K562 (cell line): Measurements from ENCODE around the gene C10orf143. TPM values are rescaled to one million over a fixed set of nuclear protein-coding genes. Genes with fewer than 3 reads are reported as not detected.

ENCODE experiments used
- ATAC-seq: fragments of 200-7000 bp; cut with Tn5 transposase; 3 replicates; pipeline ENCODE4 v1.9.1; 2020; ENCODE audit warnings: moderate library complexity
- BruUV-seq: library from RNA; stranded (reverse); fragments of 400-500 nt; replicated peaks from 2 replicates; lab custom pipeline; 2021; lab: Mats Ljungman, UMichigan
- CTCF ChIA-PET: fragments of 300-600 bp; formaldehyde crosslinking; extraction: SDS; loops from one replicate; lab custom pipeline; 2021; ENCODE audit warnings: low intra/inter-chr PET ratio; lab: Yijun Ruan, JAX
- POLR2A ChIA-PET: fragments of 300-600, 350-650 bp; sonication (Branson Sonifier 250); formaldehyde crosslinking; extraction: SDS; loops from one replicate; lab custom pipeline; 2021; ENCODE audit warnings: antibody characterized with exemption, inconsistent platforms; lab: Yijun Ruan, JAX
- DNase-seq, 4 experiments: peaks; one replicate each; pipeline versions ENCODE4 v3.0.0 to v3.0.0-alpha.2; 2011 to 2018; ENCODE audit warnings: low spot score in 3 of 4, mixed read lengths in 3 of 4; ENCODE audit errors: extremely low read depth in 1 of 4
- FAIRE-seq: peaks from 2 replicates; lab custom pipeline; 2011; peaks lifted over from hg19 to GRCh38; lab: Jason Lieb, UNC
- H2AFZ ChIP-seq: 2 replicates; pipeline ENCODE4 v1.6.0; 2011; ENCODE audit warnings: low read depth, low read length, control low read depth, inconsistent platforms
- H3K27ac ChIP-seq: fragments of 200-600 bp; 3 replicates; pipeline ENCODE4 v1.8.0; 2011; ENCODE audit warnings: low read depth, mild to moderate bottlenecking, control low read depth, inconsistent platforms, low read length, moderate library complexity, mixed read lengths; ENCODE audit errors: extremely low read depth
- H3K27me3 ChIP-seq, 2 experiments: fragments of 300-600 bp in 1 of 2; 2 replicates in 1 of 2; 3 replicates in 1 of 2; pipeline versions ENCODE4 v1.6.0 to v1.8.0; 2011; ENCODE audit warnings: inconsistent platforms in 2 of 2, low read length in 2 of 2, mild to moderate bottlenecking in 1 of 2, mixed read lengths in 1 of 2, moderate library complexity in 1 of 2; ENCODE audit not compliant: control insufficient read depth in 2 of 2, insufficient read depth in 2 of 2
- H3K36me3 ChIP-seq: fragments of 300-600 bp; 3 replicates; pipeline ENCODE4 v1.8.0; 2011; ENCODE audit warnings: mild to moderate bottlenecking, low read length, inconsistent platforms; ENCODE audit not compliant: control insufficient read depth, insufficient read depth
- H3K4me1 ChIP-seq, 2 experiments: fragments of 200-600 bp in 1 of 2; replicated peaks in 1 of 2; 2 replicates in 1 of 2; 3 replicates in 1 of 2; pipeline versions ENCODE4 v1.5.1 to v1.8.0; 2011; ENCODE audit warnings: inconsistent platforms in 2 of 2, low read length in 2 of 2, mild to moderate bottlenecking in 1 of 2, mixed read lengths in 1 of 2, moderate library complexity in 1 of 2; ENCODE audit not compliant: control insufficient read depth in 2 of 2, insufficient read depth in 2 of 2
- H3K4me2 ChIP-seq: 2 replicates; pipeline ENCODE4 v1.6.1; 2011; ENCODE audit warnings: low read length, control low read depth, inconsistent platforms, mixed read lengths; ENCODE audit not compliant: insufficient read depth
- H3K4me3 ChIP-seq: fragments of 200-600 bp; sonication (generic), shearing (Covaris generic); 2 replicates; pipeline ENCODE4 v1.5.1; 2016; ENCODE audit warnings: control low read depth, inconsistent platforms
- H3K79me2 ChIP-seq: fragments of 200-600 bp; 3 replicates; pipeline ENCODE4 v1.8.0; 2011; ENCODE audit warnings: low read length, inconsistent platforms; ENCODE audit not compliant: control insufficient read depth, insufficient read depth
- H3K9ac ChIP-seq, 2 experiments: 2 replicates each; pipeline versions ENCODE4 v1.6.0 to v1.6.1; 2011; ENCODE audit warnings: low read depth in 2 of 2, low read length in 2 of 2, control low read depth in 1 of 2, inconsistent platforms in 1 of 2, mild to moderate bottlenecking in 1 of 2, mixed read lengths in 1 of 2; ENCODE audit not compliant: insufficient read depth in 1 of 2
- H3K9me1 ChIP-seq: one replicate; pipeline ENCODE4 v1.6.0; 2011; ENCODE audit warnings: inconsistent platforms, mild to moderate bottlenecking, low read length, moderate library complexity; ENCODE audit not compliant: control insufficient read depth, insufficient read depth
- H3K9me3 ChIP-seq: replicated peaks from 2 replicates; pipeline ENCODE4 v1.5.1; 2011; ENCODE audit warnings: low read depth, low read length, inconsistent platforms; ENCODE audit not compliant: control insufficient read depth, insufficient read depth
- H4K20me1 ChIP-seq: replicated peaks from 2 replicates; pipeline ENCODE4 v1.6.1; 2011; ENCODE audit warnings: low read length, inconsistent platforms, mixed read lengths; ENCODE audit not compliant: control insufficient read depth, insufficient read depth
- CCAR2 ChIP-seq: fragments of 200-400 bp; formaldehyde crosslinking; IDR thresholded peaks from 2 replicates; pipeline ENCODE4 v1.6.1; 2017; ENCODE audit warnings: mild to moderate bottlenecking, low read depth, low read length
- CREM ChIP-seq: IDR thresholded peaks from 2 replicates; pipeline ENCODE4 v1.6.1; 2014; ENCODE audit warnings: antibody characterized with exemption, low read depth
- MCM5 ChIP-seq: fragments of 450-650 bp; IDR thresholded peaks from 2 replicates; pipeline ENCODE4 v1.6.1; 2016; ENCODE audit warnings: low read depth
- MNT ChIP-seq, 2 experiments: fragments of 450-650 bp; conservative IDR thresholded peaks; 2 replicates each; pipeline ENCODE4 v1.6.1; 2017; ENCODE audit warnings: mild to moderate bottlenecking in 2 of 2, moderate library complexity in 2 of 2
- NEUROD1 ChIP-seq: fragments of 150-350 bp; IDR thresholded peaks from 2 replicates; pipeline ENCODE4 v1.6.1; 2014; ENCODE audit warnings: borderline replicate concordance, low read length, low read depth; ENCODE audit not compliant: partially characterized antibody
- NFIC ChIP-seq: fragments of 450-650 bp; IDR thresholded peaks from 2 replicates; pipeline ENCODE4 v1.6.1; 2017; ENCODE audit warnings: mild to moderate bottlenecking, inconsistent platforms
- NR4A1 ChIP-seq, 2 experiments: fragments of 250-450 bp in 1 of 2; fragments of 450-650 bp in 1 of 2; sonication (Bioruptor Pico) in 1 of 2; IDR thresholded peaks; 2 replicates each; pipeline versions ENCODE4 v1.4.0 to v1.6.1; 2016 to 2020; ENCODE audit warnings: mild to moderate bottlenecking in 2 of 2, missing compliant biosample characterization in 1 of 2, missing genetic modification characterization in 1 of 2, moderate library complexity in 1 of 2
- PKNOX1 ChIP-seq: fragments of 450-650 bp; IDR thresholded peaks from 2 replicates; pipeline ENCODE4 v1.6.1; 2016
- RUNX1 ChIP-seq: sonication (generic); IDR thresholded peaks from 2 replicates; pipeline ENCODE4 v1.6.1; 2016; ENCODE audit warnings: antibody characterized with exemption, low read depth
- SAFB2 ChIP-seq: fragments of 200-400 bp; formaldehyde crosslinking; IDR thresholded peaks from 2 replicates; pipeline ENCODE4 v1.6.1; 2018; ENCODE audit warnings: borderline replicate concordance, low read length, low read depth, moderate library complexity; ENCODE audit not compliant: severe bottlenecking
- SIN3B ChIP-seq: fragments of 450-650 bp; IDR thresholded peaks from 2 replicates; pipeline ENCODE4 v1.6.1; 2017; ENCODE audit warnings: low read depth, mild to moderate bottlenecking, moderate library complexity
- SNIP1 ChIP-seq: fragments of 450-650 bp; IDR thresholded peaks from 2 replicates; pipeline ENCODE4 v1.7.1; 2017; ENCODE audit warnings: low read depth, mild to moderate bottlenecking
- ZNF354B ChIP-seq: fragments of 250-450 bp; sonication (Bioruptor Pico); IDR thresholded peaks from 2 replicates; pipeline ENCODE4 v1.4.0; 2020
- ZNF785 ChIP-seq: fragments of 250-450 bp; sonication (Bioruptor Pico); IDR thresholded peaks from 2 replicates; pipeline ENCODE4 v1.4.0; 2020; ENCODE audit warnings: mild to moderate bottlenecking
- WGBS: fragments of 100-300 bp; shearing (Covaris generic); methylation state at CpG from one replicate; pipeline ENCODE4 v1.1.6; 2016; ENCODE audit warnings: low coverage, mixed read lengths; ENCODE audit not compliant: insufficient coverage; ENCODE audit errors: missing lambda C conversion rate; 5-methylcytosine and 5-hydroxymethylcytosine counted together
- in situ Hi-C: fragments of 300-500 bp; cut with MboI; formaldehyde crosslinking; loops from 4 replicates; pipeline ENCODE4 v1.15.0; 2018; ENCODE audit warnings: inconsistent platforms, mixed read lengths
- intact Hi-C: fragments of 100-400 bp; cut with micrococcal nuclease; formaldehyde crosslinking; loops from 2 replicates; pipeline ENCODE4 v1.14.2; 2022
- polyA plus RNA-seq, 8 experiments: library from polyadenylated mRNA; depleted of rRNA in 4 of 8; stranded (reverse) in 5 of 8; unstranded in 3 of 8; fragments of >200 nt; fragmentation: Nextera tagmentation in 2 of 8; fragmentation: Illumina TruSeq in 1 of 8; extraction: Ambion mirVana in 2 of 8; extraction: Trizol in 1 of 8; gene quantifications; 2 replicates each; pipeline versions ENCODE4 v1.2.1 to v1.2.3, GENCODE V29; 2011 to 2014; ENCODE audit warnings: inconsistent platforms in 1 of 8, missing spikeins in 1 of 8
- total RNA-seq, 7 experiments: library from RNA; depleted of rRNA in 6 of 7; stranded (reverse); fragments of >200 nt in 6 of 7; fragmentation: Illumina TruSeq in 2 of 7; extraction: Trizol in 2 of 7; gene quantifications; 2 replicates each; pipeline versions ENCODE4 v1.2.1 to v1.2.3, GENCODE V29; 2011 to 2021; ENCODE audit warnings: low replicate concordance in 1 of 7

C10orf143 gene
- total and polyA plus RNA-seq, 9 of the 15 experiments (the other 6 are each of a cell fraction or from before 2014, with no cell fraction given) = 0.07 to 0.42 (median 0.25) TPM; not detected in 2

GRCh38 chr10:130105724-130106123, 4.9 kb downstream of the C10orf143 start:
- in situ Hi-C loops = loop anchor here (25.0 kb wide), 1 partner anchor 1518 kb away; no protein-coding TSS in a partner anchor
- intact Hi-C loops = loop anchor here (10.0 kb wide), 1 partner anchor 69 kb away; no protein-coding TSS in a partner anchor
- H3K79me2 ChIP-seq = peaks cover 13% of the 10 kb centered on the region; the same call in 2 of the 3 replicates
- H3K4me1 ChIP-seq = peaks cover 6 to 18% of the 10 kb centered on the region in 2 experiments; a peak in 3 of 5 replicates
- no peaks in the 10 kb centered on the region for H3K27me3 ChIP-seq
- ChIA-PET POLR2A (no interaction called here), CTCF (no interaction called here)
- H3K4me2 ChIP-seq = no peak overlapping the region
- 85% methylated on average over 6 of the region's 24 CpGs for WGBS
- no peak overlapping the region for H3K9ac ChIP-seq
- H4K20me1 ChIP-seq = no peaks in the 10 kb centered on the region
- peaks cover 4% of the 10 kb centered on the region for H3K9me1 ChIP-seq
- no peak for TF ChIP-seq NR4A1 (CRISPR knock-in tag; IDR thresholded peaks at IDR 0.05)
- no peak for TF ChIP-seq NR4A1 (tag; IDR thresholded peaks at IDR 0.05)
- no peak for TF ChIP-seq RUNX1
- no peak for TF ChIP-seq ZNF785
- no peak for TF ChIP-seq SNIP1
- TF ChIP-seq NEUROD1 = no peak
- TF ChIP-seq CREM = no peak
- H3K36me3 ChIP-seq = no peaks in the 10 kb centered on the region
- H2AFZ ChIP-seq = no peak overlapping the region
- no peak overlapping the region for H3K27ac ChIP-seq
- no TSS peak for BruUV-seq
- DNase-seq (no peak), ATAC-seq (no peak), FAIRE-seq (no peak)
- no peak overlapping the region for H3K4me3 ChIP-seq
- H3K9me3 ChIP-seq = no peaks in the 10 kb centered on the region

DNA sequence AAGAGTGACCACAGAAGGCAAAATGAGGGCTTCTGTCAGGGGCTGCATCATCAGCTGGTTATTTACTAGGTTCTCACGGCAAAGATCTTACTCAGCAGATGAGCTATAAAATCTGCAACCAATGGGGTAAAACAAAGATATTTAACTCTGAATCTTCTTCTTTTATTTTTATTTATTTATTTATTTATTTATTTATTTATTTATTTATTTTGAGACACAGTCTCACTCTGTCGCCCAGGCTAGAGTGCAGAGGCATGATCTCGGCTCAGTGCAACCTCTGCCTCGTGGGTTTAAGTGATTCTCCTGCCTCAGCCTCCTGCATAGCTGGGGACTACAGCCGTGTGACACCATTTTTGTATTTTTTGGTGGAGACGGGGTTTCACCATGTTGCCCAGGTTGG, 11.3 kb downstream of the C10orf143 start:
- H2AFZ ChIP-seq = no peak overlapping the region
- FAIRE-seq (no peak), DNase-seq (no peak), ATAC-seq (no peak)
- no TSS peak for BruUV-seq
- 8% methylated on average over 5 of the region's 6 CpGs for WGBS
- POLR2A ChIA-PET = interaction anchor here (0.8 kb wide), 1 partner anchor 11 kb away, joined by 3 read pairs; no protein-coding TSS in a partner anchor
- H3K9me1 ChIP-seq = no peaks in the 10 kb centered on the region
- no peak overlapping the region for H3K27ac ChIP-seq
- no peak overlapping the region for H3K4me3 ChIP-seq
- H3K9ac ChIP-seq = no peak overlapping the region
- in situ Hi-C loops (no loop called here), intact Hi-C loops (no loop called here)
- H4K20me1 ChIP-seq = no peaks in the 10 kb centered on the region
- no peaks in the 10 kb centered on the region for H3K79me2 ChIP-seq
- peaks cover 0 to 3% of the 10 kb centered on the region in 2 experiments; a peak in 1 of 5 replicates for H3K4me1 ChIP-seq
- H3K4me2 ChIP-seq = no peak overlapping the region
- H3K27me3 ChIP-seq = no peaks in the 10 kb centered on the region
- no peaks in the 10 kb centered on the region for H3K36me3 ChIP-seq
- H3K9me3 ChIP-seq = no peaks in the 10 kb centered on the region
- CTCF ChIA-PET = no interaction called here
- TF ChIP-seq ZNF354B (CRISPR knock-in tag) = no peak
- no peak for TF ChIP-seq SAFB2
- TF ChIP-seq SIN3B = no peak
- TF ChIP-seq PKNOX1 = no peak
- TF ChIP-seq MNT (conservative IDR thresholded peaks at IDR 0.05) = no peak
- no peak for TF ChIP-seq MCM5
- TF ChIP-seq NFIC = no peak
- no peak for TF ChIP-seq CCAR2
